Erythroblast (primary cell): ENCODE data around the gene SIL1.

Source experiments
- GATA1 ChIP-seq: IDR thresholded peaks from 2 replicates; pipeline ENCODE4 v1.6.1; 2011; ENCODE audit warnings: low read depth, mild to moderate bottlenecking, control low read depth, low read length, moderate library complexity
- POLR2A ChIP-seq: IDR thresholded peaks from 2 replicates; pipeline ENCODE4 v1.6.1; 2011; ENCODE audit warnings: mild to moderate bottlenecking, low read length

GRCh38 chr5:138985256-138985655, 212.9 kb downstream of the SIL1 start:
- TF ChIP-seq POLR2A: no peak
- no peak for TF ChIP-seq GATA1
